Esophagus squamous epithelium (tissue), 5 donors: ENCODE results near the gene SLC9A8. TPM values are rescaled to one million over a fixed set of nuclear protein-coding genes. Genes with fewer than 3 reads are reported as not detected.
"Not testable (repeated sequence)": the region's sequence is repeated elsewhere in the genome, so short reads cannot be mapped to it uniquely, and the experiment has no call there.

ENCODE experiments used
- DNase-seq: peaks from one replicate; lab custom pipeline; 2025; lab: John Stamatoyannopoulos, UW
- H3K27ac ChIP-seq, 4 donors: fragments of 200-600 bp; sonication (generic); one replicate each; pipeline ENCODE4 v1.5.1; 2016 to 2019; ENCODE audit warnings: mild to moderate bottlenecking in 1 of 4
- H3K27me3 ChIP-seq, 4 donors: fragments of 200-600 bp; sonication (generic); 1 replicate in 3 of 4; 2 replicates in 1 of 4; pipeline versions ENCODE4 v1.5.1 to v1.6.0; 2017 to 2021; ENCODE audit warnings: antibody characterized with exemption in 1 of 4
- H3K36me3 ChIP-seq, 3 donors: fragments of 200-600 bp; sonication (generic); one replicate each; pipeline ENCODE4 v1.5.1; 2016 to 2019
- H3K4me1 ChIP-seq, 3 donors: fragments of 200-600 bp; sonication (generic); one replicate each; pipeline ENCODE4 v1.5.1; 2017 to 2019
- H3K4me3 ChIP-seq, 4 donors: fragments of 200-600 bp; sonication (generic); 1 replicate in 3 of 4; 2 replicates in 1 of 4; pipeline ENCODE4 v1.5.1; 2016 to 2019; ENCODE audit warnings: mild to moderate bottlenecking in 2 of 4, moderate library complexity in 1 of 4
- H3K9me3 ChIP-seq, 3 donors: fragments of 200-600 bp; sonication (generic); one replicate each; pipeline ENCODE4 v1.5.1; 2016 to 2019
- CTCF ChIP-seq, 6 experiments: fragments of 450-650 bp in 4 of 6; fragments of 200-600 bp in 2 of 6; sonication (generic) in 2 of 6; IDR thresholded peaks; one replicate each; pipeline ENCODE4 v1.5.1; 2016 to 2019; ENCODE audit warnings: antibody characterized with exemption in 6 of 6, mild to moderate bottlenecking in 4 of 6, moderate library complexity in 4 of 6
- POLR2A ChIP-seq, 4 donors: fragments of 450-650 bp; IDR thresholded peaks; one replicate each; pipeline ENCODE4 v1.6.1; 2017; ENCODE audit warnings: antibody characterized with exemption in 4 of 4, mild to moderate bottlenecking in 4 of 4, moderate library complexity in 3 of 4
- WGBS, 2 donors: methylation state at CpG; one replicate each; pipeline ENCODE4 v1.1.5; 2018; 5-methylcytosine and 5-hydroxymethylcytosine counted together
- intact Hi-C: fragments of 100-400 bp; cut with DNase I; formaldehyde crosslinking; loops from one replicate; pipeline ENCODE4 v1.15.0; 2022
- total RNA-seq, 4 donors: library from RNA; depleted of rRNA; stranded (reverse); fragments of >200 nt; gene quantifications; one replicate each; pipeline ENCODE4 v1.1.0, GENCODE V29; 2016
- donor health status: DM: yes; HTN: yes; CAD: no.

The SLC9A8 gene
- total RNA-seq, 4 donors from 2014 or later, result 11.5 to 14.1 (median 11.9) TPM

GRCh38 chr20:49859011-49859410 is 46.4 kb downstream of the SLC9A8 start:
- 85 to 88% methylated on average over 6 of the region's 6 CpGs for WGBS, 2 donors
- no peak overlapping the region for H3K4me3 ChIP-seq
- H3K27ac ChIP-seq, result peak overlapping the region in 1 of 4 donors; percentile 47
- H3K27me3 ChIP-seq, result no peaks in the 10 kb centered on the region
- intact Hi-C loops, result no loop called here
- DNase-seq, result no peak
- H3K9me3 ChIP-seq, result no peaks in the 10 kb centered on the region
- peaks cover 0 to 33% (median 0%) of the 10 kb centered on the region in 3 donors for H3K4me1 ChIP-seq
- peaks cover 0 to 81% (median 8%) of the 10 kb centered on the region in 3 donors for H3K36me3 ChIP-seq
- no peak for TF ChIP-seq CTCF (IDR thresholded peaks at IDR 0.05)
- TF ChIP-seq POLR2A (IDR thresholded peaks at IDR 0.05), result no peak

GRCh38 chr20:49859807-49860206 is 47.2 kb downstream of the SLC9A8 start:
- Histone ChIP-seq H3K4me3 (no peak overlapping the region), H3K27ac (peak overlapping the region in 1 of 4 donors; percentile 47), H3K4me1 (peaks cover 0 to 27% (median 0%) of the 10 kb centered on the region in 3 donors), H3K9me3 (no peaks in the 10 kb centered on the region), H3K36me3 (peaks cover 0 to 81% (median 12%) of the 10 kb centered on the region in 3 donors), H3K27me3 (no peaks in the 10 kb centered on the region)
- DNase-seq, result no peak
- TF ChIP-seq CTCF (IDR thresholded peaks at IDR 0.05), result no peak
- TF ChIP-seq POLR2A (IDR thresholded peaks at IDR 0.05), result no peak
- intact Hi-C loops, result no loop called here

- DNase-seq, intact Hi-C loops, H3K27me3 ChIP-seq, H3K9me3 ChIP-seq, H3K4me3 ChIP-seq: not testable (repeated sequence)
- Histone ChIP-seq H3K27ac (peak overlapping the region in 2 of 4 donors; percentile 11 to 34), H3K4me1 (peaks cover 0 to 27% (median 0%) of the 10 kb centered on the region in 3 donors), H3K36me3 (peaks cover 6 to 81% (median 17%) of the 10 kb centered on the region in 3 donors)
- WGBS, 2 donors, result 83 to 87% methylated on average over 3 of the region's 3 CpGs
Observed at GRCh38 chr20:49861232-49861631, 48.6 kb downstream of the SLC9A8 start.

GRCh38 chr20:49862607-49863200 is 50.1 kb downstream of the SLC9A8 start:
- no peak overlapping the region for H3K27ac ChIP-seq
- no peak for DNase-seq
- WGBS, 2 donors, result 86 to 89% methylated on average over 4 to 6 of the region's 6 CpGs
- peaks cover 6 to 80% (median 17%) of the 10 kb centered on the region in 3 donors for H3K36me3 ChIP-seq
- no peaks in the 10 kb centered on the region for H3K9me3 ChIP-seq
- TF ChIP-seq POLR2A (IDR thresholded peaks at IDR 0.05), result no peak
- TF ChIP-seq CTCF (IDR thresholded peaks at IDR 0.05), result no peak
- H3K4me3 ChIP-seq, result no peak overlapping the region
- intact Hi-C loops, result no loop called here
- H3K27me3 ChIP-seq, result no peaks in the 10 kb centered on the region
- H3K4me1 ChIP-seq, result peaks cover 0 to 27% (median 0%) of the 10 kb centered on the region in 3 donors

- TF ChIP-seq POLR2A (IDR thresholded peaks at IDR 0.05), result no peak
- no peak for TF ChIP-seq CTCF (IDR thresholded peaks at IDR 0.05)
- Histone ChIP-seq H3K27me3 (no peaks in the 10 kb centered on the region), H3K27ac (no peak overlapping the region), H3K4me1 (peaks cover 0 to 27% (median 0%) of the 10 kb centered on the region in 3 donors), H3K4me3 (no peak overlapping the region), H3K36me3 (peaks cover 6 to 80% (median 19%) of the 10 kb centered on the region in 3 donors), H3K9me3 (no peaks in the 10 kb centered on the region)
- no peak for DNase-seq
- 91 to 96% methylated on average over 6 of the region's 6 CpGs for WGBS, 2 donors
- intact Hi-C loops, result no loop called here
Observed at GRCh38 chr20:49863666-49864065, 51.0 kb downstream of the SLC9A8 start.
